Lower leg skin (tissue), 3 donors: ENCODE data around the gene FHL2.

Experiments used
- POLR2A ChIP-seq, 2 donors: fragments of 450-650 bp; IDR thresholded peaks; one replicate each; pipeline ENCODE4 v1.6.1; 2016 to 2017; ENCODE audit warnings: antibody characterized with exemption in 2 of 2, mild to moderate bottlenecking in 1 of 2, moderate library complexity in 1 of 2
- TF ChIP-seq, protein P1 (sequence below), 3 donors: fragments of 450-650 bp; IDR thresholded peaks; one replicate each; pipeline ENCODE4 v1.5.1; 2016; ENCODE audit warnings: antibody characterized with exemption in 3 of 3, mild to moderate bottlenecking in 3 of 3, moderate library complexity in 2 of 3

DNA sequence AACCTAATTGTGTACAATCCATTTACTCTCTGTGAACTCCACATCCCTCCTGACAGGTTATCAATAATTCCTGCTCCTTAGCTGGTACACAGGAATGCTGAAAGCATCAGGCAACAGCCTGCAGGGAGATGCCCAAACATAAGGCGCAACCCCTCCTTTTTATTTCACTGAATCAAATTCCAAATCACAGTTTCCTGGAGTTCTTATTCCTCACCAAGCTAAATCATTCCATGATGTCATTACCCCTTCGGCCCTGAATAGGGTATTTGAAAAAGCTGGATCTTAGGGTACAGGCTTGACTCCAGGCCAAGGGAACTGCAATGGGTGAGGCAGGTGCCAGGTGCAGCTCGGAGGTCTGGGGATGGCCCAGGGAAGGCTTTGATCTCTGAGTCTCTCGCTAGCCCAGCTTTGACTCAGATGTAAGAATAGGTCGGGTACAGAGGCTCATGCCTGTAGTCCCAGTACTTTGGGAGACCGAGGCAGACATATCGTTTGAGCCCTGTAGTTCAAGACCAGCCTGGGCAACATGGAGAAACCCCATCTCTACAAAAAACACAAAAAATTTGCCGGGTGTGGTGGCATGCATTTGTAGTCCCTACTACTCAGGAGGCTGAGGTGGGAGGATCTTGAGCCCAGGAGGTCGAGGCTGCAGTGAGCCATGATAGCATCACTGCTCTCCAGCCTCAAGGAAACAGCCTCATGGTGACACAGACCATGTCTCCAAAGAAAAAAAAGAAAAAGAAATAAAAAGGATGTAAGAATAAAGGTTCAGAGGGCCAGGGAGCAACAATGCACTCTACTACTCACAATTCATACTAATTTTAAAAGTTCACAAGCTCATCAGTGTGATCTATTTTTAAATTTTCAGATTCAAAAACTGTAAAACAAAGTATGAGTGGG lies 6.8 kb downstream of the FHL2 start:
- TF ChIP-seq, protein P1, sequence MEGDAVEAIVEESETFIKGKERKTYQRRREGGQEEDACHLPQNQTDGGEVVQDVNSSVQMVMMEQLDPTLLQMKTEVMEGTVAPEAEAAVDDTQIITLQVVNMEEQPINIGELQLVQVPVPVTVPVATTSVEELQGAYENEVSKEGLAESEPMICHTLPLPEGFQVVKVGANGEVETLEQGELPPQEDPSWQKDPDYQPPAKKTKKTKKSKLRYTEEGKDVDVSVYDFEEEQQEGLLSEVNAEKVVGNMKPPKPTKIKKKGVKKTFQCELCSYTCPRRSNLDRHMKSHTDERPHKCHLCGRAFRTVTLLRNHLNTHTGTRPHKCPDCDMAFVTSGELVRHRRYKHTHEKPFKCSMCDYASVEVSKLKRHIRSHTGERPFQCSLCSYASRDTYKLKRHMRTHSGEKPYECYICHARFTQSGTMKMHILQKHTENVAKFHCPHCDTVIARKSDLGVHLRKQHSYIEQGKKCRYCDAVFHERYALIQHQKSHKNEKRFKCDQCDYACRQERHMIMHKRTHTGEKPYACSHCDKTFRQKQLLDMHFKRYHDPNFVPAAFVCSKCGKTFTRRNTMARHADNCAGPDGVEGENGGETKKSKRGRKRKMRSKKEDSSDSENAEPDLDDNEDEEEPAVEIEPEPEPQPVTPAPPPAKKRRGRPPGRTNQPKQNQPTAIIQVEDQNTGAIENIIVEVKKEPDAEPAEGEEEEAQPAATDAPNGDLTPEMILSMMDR (IDR thresholded peaks at IDR 0.05): no peak
- no peak for TF ChIP-seq POLR2A (IDR thresholded peaks at IDR 0.05)
